A673 (cell line): ENCODE measurements around the gene CTSC. TPM values are rescaled to one million over a fixed set of nuclear protein-coding genes. Genes with fewer than 3 reads are reported as not detected.

ENCODE experiments used
- BruUV-seq: library from RNA; stranded (reverse); fragments of 400-500 nt; replicated peaks from 2 replicates; lab custom pipeline; 2021; lab: Mats Ljungman, UMichigan
- CTCF ChIA-PET: fragments of 300-600 bp; sonication (Branson Sonifier 250); formaldehyde crosslinking; loops from one replicate; lab custom pipeline; 2022; ENCODE audit warnings: antibody characterized with exemption; lab: Charles Lee
- POLR2A ChIA-PET: fragments of 300-600 bp; sonication (Branson Sonifier 250); formaldehyde crosslinking; loops from one replicate; lab custom pipeline; 2022; ENCODE audit warnings: antibody characterized with exemption; ENCODE audit not compliant: low non-redundant PET; lab: Charles Lee
- DNase-seq: peaks from one replicate; pipeline ENCODE4 v3.0.0-alpha.2; 2015; ENCODE audit warnings: low spot score
- H3K27ac ChIP-seq: fragments of 200-600 bp; sonication (generic); 2 replicates; pipeline ENCODE4 v1.5.1; 2016; ENCODE audit warnings: mixed run types, low read depth, mild to moderate bottlenecking, mixed read lengths, antibody characterized with exemption, low read length; ENCODE audit not compliant: poor library complexity, severe bottlenecking
- H3K27me3 ChIP-seq: fragments of 200-600 bp; sonication (generic); replicated peaks from 2 replicates; pipeline ENCODE4 v1.6.1; 2017; ENCODE audit warnings: mixed run types, low read depth, mild to moderate bottlenecking, mixed read lengths, antibody characterized with exemption, low read length; ENCODE audit not compliant: insufficient read depth, poor library complexity
- H3K36me3 ChIP-seq: fragments of 200-600 bp; sonication (generic); 2 replicates; pipeline ENCODE4 v1.6.1; 2016; ENCODE audit warnings: mixed run types, mild to moderate bottlenecking, mixed read lengths, antibody characterized with exemption, low read length; ENCODE audit not compliant: insufficient read depth, poor library complexity, severe bottlenecking
- H3K4me1 ChIP-seq: fragments of 200-600 bp; sonication (generic); 2 replicates; pipeline ENCODE4 v1.6.1; 2017; ENCODE audit warnings: mixed run types, mild to moderate bottlenecking, mixed read lengths, antibody characterized with exemption, low read length; ENCODE audit not compliant: insufficient read depth, poor library complexity, severe bottlenecking
- H3K4me3 ChIP-seq: fragments of 200-600 bp; sonication (generic); 2 replicates; pipeline ENCODE4 v1.5.1; 2016; ENCODE audit warnings: low read depth, mixed run types, mild to moderate bottlenecking, mixed read lengths, low read length; ENCODE audit not compliant: poor library complexity, severe bottlenecking
- H3K9me3 ChIP-seq: fragments of 200-600 bp; sonication (generic); 2 replicates; pipeline ENCODE4 v1.6.1; 2016; ENCODE audit warnings: mixed run types, low read depth, mild to moderate bottlenecking, mixed read lengths, antibody characterized with exemption, low read length; ENCODE audit not compliant: poor library complexity, severe bottlenecking
- CTCF ChIP-seq: fragments of 300-800, 200-600 bp; sonication (generic); conservative IDR thresholded peaks from 2 replicates; pipeline ENCODE4 v1.5.1; 2017; ENCODE audit warnings: low read depth, mild to moderate bottlenecking, antibody characterized with exemption, low read length, moderate library complexity, mixed read lengths
- EZH2 ChIP-seq: fragments of 200-600 bp; sonication (generic); IDR thresholded peaks from 2 replicates; pipeline ENCODE4 v1.6.1; 2017; ENCODE audit warnings: borderline replicate concordance, low read depth, mild to moderate bottlenecking, mixed read lengths, antibody characterized with exemption, low read length; ENCODE audit not compliant: poor library complexity, severe bottlenecking
- intact Hi-C: fragments of 100-400 bp; cut with micrococcal nuclease; formaldehyde crosslinking; loops from one replicate; pipeline ENCODE4 v1.10.0; 2022; ENCODE audit not compliant: unreplicated experiment
- total RNA-seq: library from RNA; stranded (reverse); gene quantifications from 2 replicates; pipeline ENCODE4 v1.2.3, GENCODE V29; 2021

Gene CTSC
- total RNA-seq, 1 experiment from 2014 or later, result 116 TPM

GRCh38 chr11:88304352-88304751, 33.2 kb downstream of the CTSC start:
- H3K4me1 ChIP-seq, result peaks cover 7% of the 10 kb centered on the region
- no peaks in the 10 kb centered on the region for H3K36me3 ChIP-seq
- TF ChIP-seq CTCF, result no peak
- no peak for TF ChIP-seq EZH2
- DNase-seq, result no peak
- intact Hi-C loops, result no loop called here
- H3K4me3 ChIP-seq, result no peak overlapping the region
- ChIA-PET POLR2A (no interaction called here), CTCF (no interaction called here)
- H3K9me3 ChIP-seq, result no peaks in the 10 kb centered on the region
- H3K27ac ChIP-seq, result no peak overlapping the region
- BruUV-seq, result no TSS peak
- H3K27me3 ChIP-seq, result no peaks in the 10 kb centered on the region

GRCh38 chr11:88303037-88303436, 34.5 kb downstream of the CTSC start:
- no peak for DNase-seq
- POLR2A ChIA-PET, result no interaction called here
- no TSS peak for BruUV-seq
- Histone ChIP-seq H3K9me3 (no peaks in the 10 kb centered on the region), H3K36me3 (no peaks in the 10 kb centered on the region), H3K4me3 (no peak overlapping the region), H3K27me3 (no peaks in the 10 kb centered on the region), H3K27ac (no peak overlapping the region), H3K4me1 (peaks cover 15% of the 10 kb centered on the region)
- no peak for TF ChIP-seq EZH2
- no peak for TF ChIP-seq CTCF
- intact Hi-C loops, result no loop called here
- CTCF ChIA-PET, result no interaction called here

- POLR2A ChIA-PET, result no interaction called here
- BruUV-seq, result no TSS peak
- Histone ChIP-seq H3K36me3 (no peaks in the 10 kb centered on the region), H3K27me3 (no peaks in the 10 kb centered on the region), H3K4me3 (no peak overlapping the region), H3K27ac (no peak overlapping the region), H3K9me3 (no peaks in the 10 kb centered on the region), H3K4me1 (peaks cover 15% of the 10 kb centered on the region)
- no peak for TF ChIP-seq CTCF
- no peak for TF ChIP-seq EZH2
- intact Hi-C loops, result no loop called here
- CTCF ChIA-PET, result no interaction called here
- no peak for DNase-seq
Measured at GRCh38 chr11:88301488-88302140, 35.9 kb downstream of the CTSC start.
